HG02973 (cell line): ENCODE data around the gene HBQ1.
"Not testable (repeated sequence)": the region's sequence is repeated elsewhere in the genome, so short reads cannot be mapped to it uniquely, and the experiment has no call there.

Source experiments
- ATAC-seq: cut with Tn5 transposase; IDR thresholded peaks from one replicate; pipeline ENCODE4 v1.9.1; 2021; ENCODE audit warnings: moderate library complexity; ENCODE audit not compliant: unreplicated experiment

The HBQ1 gene

GRCh38 chr16:160242-160641 lies 20.0 kb upstream of the HBQ1 start:
- ATAC-seq: not testable (repeated sequence)

- ATAC-seq: no peak
Measured at GRCh38 chr16:160691-161190, 19.5 kb upstream of the HBQ1 start.

- ATAC-seq: no peak
Measured at GRCh38 chr16:162271-162991, 17.8 kb upstream of the HBQ1 start.

GRCh38 chr16:163139-163538 lies 17.1 kb upstream of the HBQ1 start:
- not testable (repeated sequence) for ATAC-seq

GRCh38 chr16:163696-164095 lies 16.6 kb upstream of the HBQ1 start:
- not testable (repeated sequence) for ATAC-seq

- not testable (repeated sequence) for ATAC-seq
Measured at GRCh38 chr16:164134-164823, 16.0 kb upstream of the HBQ1 start.

- ATAC-seq: no peak
Measured at GRCh38 chr16:164827-165538, 15.3 kb upstream of the HBQ1 start.

- ATAC-seq: no peak
Measured at GRCh38 chr16:165539-166374, 14.5 kb upstream of the HBQ1 start, which contains the start of gene HBM. Gene HBM (plus strand): TSS chr16:165978. CDS start chr16:165998, 20 bp downstream.

- no peak for ATAC-seq
Measured at GRCh38 chr16:166375-167121, 13.7 kb upstream of the HBQ1 start.

GRCh38 chr16:167122-167690 lies 13.1 kb upstream of the HBQ1 start:
- no peak for ATAC-seq

- no peak for ATAC-seq
Measured at GRCh38 chr16:168424-168823, 11.8 kb upstream of the HBQ1 start.

- no peak for ATAC-seq
Measured at GRCh38 chr16:169014-169413, 11.2 kb upstream of the HBQ1 start.

GRCh38 chr16:170088-170507 lies 10.2 kb upstream of the HBQ1 start:
- ATAC-seq: not testable (repeated sequence)

GRCh38 chr16:170788-171187 lies 9.5 kb upstream of the HBQ1 start:
- ATAC-seq: no peak

- ATAC-seq: not testable (repeated sequence)
Measured at GRCh38 chr16:172374-172941, 7.8 kb upstream of the HBQ1 start, which contains the start of gene HBA2. Gene HBA2 (plus strand): TSS chr16:172876. CDS start chr16:172913, 37 bp downstream.

GRCh38 chr16:173211-173854 lies 6.9 kb upstream of the HBQ1 start:
- ATAC-seq: not testable (repeated sequence)

- not testable (repeated sequence) for ATAC-seq
Measured at GRCh38 chr16:173928-174769, 6.1 kb upstream of the HBQ1 start.
